NCI-H187 treated with DMSO at 0.1 percent for 48 hours (cell line): ENCODE results near the gene HDAC11.
"Not testable (repeated sequence)": the region's sequence is repeated elsewhere in the genome, so short reads cannot be mapped to it uniquely, and the experiment has no call there.

Experiments
- DNase-seq: peaks from one replicate; lab custom pipeline; 2025; lab: John Stamatoyannopoulos, UW

The HDAC11 gene

DNA sequence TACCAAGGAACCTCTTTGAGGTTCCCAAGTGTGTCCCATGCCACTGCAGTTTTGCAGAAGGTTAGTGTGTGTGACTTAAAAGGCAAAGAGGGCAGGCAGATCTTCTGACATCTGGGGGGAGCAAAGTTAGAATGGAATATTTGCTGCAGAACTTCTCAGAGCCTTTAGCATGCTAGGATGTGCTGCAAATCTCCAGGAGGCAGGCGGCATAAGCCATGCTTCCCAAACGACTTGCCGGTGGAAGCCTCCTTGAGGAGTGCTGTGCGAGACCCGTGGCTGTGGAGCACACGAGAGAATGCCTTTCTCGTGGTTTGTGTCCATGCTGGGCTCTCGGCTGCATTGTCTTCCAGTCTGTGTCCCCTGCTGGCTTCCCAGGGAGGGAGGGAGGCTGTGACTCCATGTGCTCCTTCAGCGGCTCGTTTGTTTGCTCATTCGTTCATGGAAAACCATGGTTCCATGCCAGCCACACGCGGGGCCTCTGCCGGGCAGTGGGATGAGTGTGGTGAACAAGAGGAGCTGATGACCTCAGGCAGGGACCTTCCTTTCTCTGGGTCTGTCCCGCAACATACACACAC is 13.8 kb downstream of the HDAC11 start:
- DNase-seq = no peak

DNA sequence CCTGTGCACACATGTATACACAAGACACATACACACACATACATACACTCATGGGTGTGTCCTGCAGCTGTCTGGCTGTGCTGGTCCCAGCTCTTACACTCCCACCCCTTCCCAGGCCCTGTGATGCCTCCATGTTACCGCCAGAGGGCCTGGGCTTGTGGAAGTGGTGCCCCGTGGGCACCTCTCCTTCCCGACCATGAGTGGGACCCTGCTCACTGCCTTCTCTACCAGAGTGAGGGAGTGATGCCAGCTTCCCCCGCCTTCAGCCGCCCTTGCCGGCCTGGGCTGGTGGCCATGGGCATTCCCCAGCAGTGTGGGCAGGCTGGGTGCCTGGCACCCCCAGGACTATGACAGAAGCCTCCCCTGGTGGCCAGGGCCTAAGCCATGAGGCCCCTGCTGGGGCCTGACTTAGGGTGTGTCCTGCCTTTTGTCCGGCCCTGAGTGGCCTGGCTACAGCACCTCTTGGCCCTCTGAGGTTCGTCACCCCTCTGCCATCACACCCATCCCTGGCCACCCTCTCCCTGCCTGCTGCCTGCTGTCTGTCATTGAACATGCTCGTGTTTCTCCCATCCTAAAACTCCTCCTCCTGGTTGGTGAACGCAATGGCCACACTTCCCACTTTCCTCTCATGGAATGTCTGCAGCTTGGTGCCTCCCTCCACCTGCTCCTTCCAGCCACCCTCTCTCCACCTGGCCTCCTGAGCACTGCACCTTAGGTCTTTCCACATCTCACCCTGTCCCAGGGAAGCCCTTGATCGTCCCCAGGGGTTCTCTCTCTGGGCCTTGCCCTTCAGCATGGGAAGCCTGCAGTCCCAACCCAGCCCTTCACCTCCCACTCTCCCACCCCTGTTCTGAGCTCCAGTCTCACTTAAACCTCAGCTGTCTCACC is 14.6 kb downstream of the HDAC11 start:
- no peak for DNase-seq

DNA sequence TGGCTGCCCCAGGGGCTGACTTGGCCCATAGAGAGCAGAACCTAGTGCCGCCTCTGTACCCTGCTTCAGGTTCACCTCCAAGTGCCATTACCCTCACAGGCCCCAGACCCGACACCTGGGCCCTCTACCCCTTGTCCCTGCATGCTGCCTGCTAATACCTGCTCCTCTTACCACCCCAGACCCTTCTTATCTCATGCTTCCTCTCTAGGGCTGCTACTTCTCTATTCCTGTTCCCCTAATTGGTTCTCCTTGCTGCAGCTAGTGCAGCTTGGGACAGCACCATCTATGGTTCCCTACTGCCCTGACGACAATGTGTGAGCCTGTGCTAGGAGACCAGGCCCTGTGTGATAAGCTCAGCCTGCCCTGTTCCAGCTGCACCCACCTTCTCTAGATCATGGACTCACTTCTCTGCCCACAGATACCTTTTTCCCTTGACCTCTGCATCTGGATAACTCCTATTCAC is 15.3 kb downstream of the HDAC11 start:
- DNase-seq = no peak

GRCh38 chr3:13495921-13496723 is 16.0 kb downstream of the HDAC11 start:
- DNase-seq = no peak

DNA sequence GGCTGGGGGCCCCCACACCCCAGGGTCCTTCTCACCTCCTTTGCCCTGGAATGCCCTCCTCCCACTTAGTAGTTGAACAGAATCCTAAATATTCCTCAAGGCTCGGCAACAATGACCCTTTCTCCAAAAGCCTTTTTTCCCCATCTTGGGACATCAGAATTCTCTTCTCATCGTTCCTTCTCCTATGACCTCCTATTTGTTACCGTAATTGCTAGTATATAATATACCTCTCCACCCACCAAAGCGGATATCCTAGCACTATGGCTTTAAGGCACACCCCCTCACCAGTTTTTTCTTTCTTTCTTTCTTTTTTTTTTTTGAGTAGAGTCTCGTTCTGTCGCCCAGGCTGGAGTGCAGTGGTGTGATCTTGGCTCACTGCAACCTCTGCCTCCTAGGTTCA is 16.8 kb downstream of the HDAC11 start:
- no peak for DNase-seq

- DNase-seq = no peak
Observed at GRCh38 chr3:13497386-13497785, 17.3 kb downstream of the HDAC11 start.

- no peak for DNase-seq
Observed at GRCh38 chr3:13498354-13499060, 18.4 kb downstream of the HDAC11 start.

DNA sequence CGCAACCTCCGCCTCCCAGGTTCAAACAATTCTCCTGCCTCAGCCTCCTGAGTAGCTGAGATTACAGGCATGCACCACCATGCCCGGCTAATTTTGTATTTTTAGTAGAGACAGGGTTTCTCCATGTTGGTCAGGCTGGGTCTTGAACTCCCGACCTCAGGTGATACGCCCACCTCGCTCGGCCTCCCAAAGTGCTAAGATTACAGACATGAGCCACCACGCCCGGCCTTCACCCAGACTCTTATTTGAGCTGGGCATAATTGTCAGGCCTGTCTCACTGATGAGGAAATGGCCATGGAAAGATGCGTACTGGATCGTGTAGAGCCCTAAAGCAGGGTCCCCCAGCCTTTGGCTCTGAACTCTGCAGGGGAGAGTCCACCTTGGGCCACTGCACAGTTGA is 19.1 kb downstream of the HDAC11 start:
- DNase-seq = not testable (repeated sequence)

DNA sequence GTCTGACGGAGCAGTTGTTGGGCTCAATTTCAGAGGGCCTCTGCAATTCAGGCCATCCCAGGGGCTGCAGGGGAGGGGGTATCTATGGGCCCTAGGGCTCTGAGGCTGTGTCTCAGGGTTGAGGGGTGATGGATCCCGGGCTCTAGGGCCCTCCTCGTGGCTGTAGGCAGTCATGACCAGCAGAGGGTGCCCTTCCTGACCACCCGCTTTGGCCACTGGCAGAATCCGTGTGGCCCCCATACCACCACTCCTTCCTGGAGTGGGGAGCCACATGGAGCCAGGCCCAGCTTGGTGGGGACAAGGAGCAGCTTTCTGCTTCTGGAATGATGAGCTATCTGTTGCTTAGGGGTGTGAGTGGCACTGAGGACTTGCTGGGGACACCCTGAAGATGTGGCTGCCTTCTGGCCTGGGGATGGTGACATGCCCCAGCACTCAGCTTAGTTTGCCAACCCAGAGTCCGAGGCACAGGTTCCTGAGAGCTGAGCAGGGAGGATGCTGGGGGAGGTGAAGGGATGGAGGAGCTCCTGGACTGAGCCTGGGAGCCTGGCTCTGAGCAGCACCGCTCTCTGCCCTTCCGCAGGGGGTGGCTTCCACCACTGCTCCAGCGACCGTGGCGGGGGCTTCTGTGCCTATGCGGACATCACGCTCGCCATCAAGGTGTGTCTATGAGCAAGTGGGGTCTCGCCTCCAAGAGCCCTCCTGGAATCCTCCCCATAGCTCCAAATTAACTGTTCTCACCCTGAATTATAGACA is 20.2 kb downstream of the HDAC11 start:
- no peak for DNase-seq

DNA sequence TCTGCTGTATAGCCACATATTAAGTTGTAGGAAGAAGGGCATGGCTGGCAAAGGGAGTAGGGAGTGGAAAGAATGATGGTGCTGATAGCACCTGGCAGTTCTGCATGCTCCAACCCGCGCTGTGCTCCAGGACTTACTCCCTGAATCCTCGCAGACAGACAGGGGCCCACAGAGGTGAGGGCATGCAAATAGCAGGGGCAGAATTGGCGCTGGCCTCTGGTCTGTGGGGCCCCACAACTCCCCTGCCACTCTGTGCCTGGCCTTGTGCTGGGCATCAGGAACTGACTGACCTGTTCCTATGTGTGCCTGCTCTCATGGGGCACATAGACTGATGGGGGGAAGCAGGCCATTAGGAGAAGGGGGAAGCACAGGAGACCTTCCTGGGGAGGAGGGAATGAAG is 20.9 kb downstream of the HDAC11 start:
- no peak for DNase-seq

- no peak for DNase-seq
Observed at GRCh38 chr3:13501521-13501920, 21.4 kb downstream of the HDAC11 start.

GRCh38 chr3:13501958-13502790 is 22.1 kb downstream of the HDAC11 start:
- DNase-seq = no peak

DNA sequence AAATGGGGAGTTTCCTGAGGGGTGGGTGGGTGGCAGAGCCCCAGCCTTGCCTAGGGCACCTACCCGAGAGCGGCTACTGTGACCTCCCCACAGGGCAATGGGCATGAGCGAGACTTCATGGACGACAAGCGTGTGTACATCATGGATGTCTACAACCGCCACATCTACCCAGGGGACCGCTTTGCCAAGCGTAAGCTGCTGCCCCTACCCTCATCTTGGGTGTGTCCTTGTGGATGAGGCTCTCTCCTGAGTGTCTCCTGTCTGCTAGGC is 22.6 kb downstream of the HDAC11 start:
- DNase-seq = no peak

DNA sequence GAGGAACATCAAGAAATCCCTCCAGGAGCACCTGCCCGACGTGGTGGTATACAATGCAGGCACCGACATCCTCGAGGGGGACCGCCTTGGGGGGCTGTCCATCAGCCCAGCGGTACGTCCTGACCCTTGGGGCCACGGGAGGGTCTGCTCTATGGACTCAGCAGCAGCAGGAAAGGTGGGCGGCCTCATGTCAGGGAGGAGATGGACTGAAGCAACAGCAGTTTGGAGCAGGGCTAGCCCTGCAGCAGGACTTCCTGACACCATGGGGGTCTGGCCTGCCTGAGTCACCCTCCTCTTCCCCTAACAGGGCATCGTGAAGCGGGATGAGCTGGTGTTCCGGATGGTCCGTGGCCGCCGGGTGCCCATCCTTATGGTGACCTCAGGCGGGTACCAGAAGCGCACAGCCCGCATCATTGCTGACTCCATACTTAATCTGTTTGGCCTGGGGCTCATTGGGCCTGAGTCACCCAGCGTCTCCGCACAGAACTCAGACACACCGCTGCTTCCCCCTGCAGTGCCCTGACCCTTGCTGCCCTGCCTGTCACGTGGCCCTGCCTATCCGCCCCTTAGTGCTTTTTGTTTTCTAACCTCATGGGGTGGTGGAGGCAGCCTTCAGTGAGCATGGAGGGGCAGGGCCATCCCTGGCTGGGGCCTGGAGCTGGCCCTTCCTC is 24.2 kb downstream of the HDAC11 start:
- DNase-seq = no peak

DNA sequence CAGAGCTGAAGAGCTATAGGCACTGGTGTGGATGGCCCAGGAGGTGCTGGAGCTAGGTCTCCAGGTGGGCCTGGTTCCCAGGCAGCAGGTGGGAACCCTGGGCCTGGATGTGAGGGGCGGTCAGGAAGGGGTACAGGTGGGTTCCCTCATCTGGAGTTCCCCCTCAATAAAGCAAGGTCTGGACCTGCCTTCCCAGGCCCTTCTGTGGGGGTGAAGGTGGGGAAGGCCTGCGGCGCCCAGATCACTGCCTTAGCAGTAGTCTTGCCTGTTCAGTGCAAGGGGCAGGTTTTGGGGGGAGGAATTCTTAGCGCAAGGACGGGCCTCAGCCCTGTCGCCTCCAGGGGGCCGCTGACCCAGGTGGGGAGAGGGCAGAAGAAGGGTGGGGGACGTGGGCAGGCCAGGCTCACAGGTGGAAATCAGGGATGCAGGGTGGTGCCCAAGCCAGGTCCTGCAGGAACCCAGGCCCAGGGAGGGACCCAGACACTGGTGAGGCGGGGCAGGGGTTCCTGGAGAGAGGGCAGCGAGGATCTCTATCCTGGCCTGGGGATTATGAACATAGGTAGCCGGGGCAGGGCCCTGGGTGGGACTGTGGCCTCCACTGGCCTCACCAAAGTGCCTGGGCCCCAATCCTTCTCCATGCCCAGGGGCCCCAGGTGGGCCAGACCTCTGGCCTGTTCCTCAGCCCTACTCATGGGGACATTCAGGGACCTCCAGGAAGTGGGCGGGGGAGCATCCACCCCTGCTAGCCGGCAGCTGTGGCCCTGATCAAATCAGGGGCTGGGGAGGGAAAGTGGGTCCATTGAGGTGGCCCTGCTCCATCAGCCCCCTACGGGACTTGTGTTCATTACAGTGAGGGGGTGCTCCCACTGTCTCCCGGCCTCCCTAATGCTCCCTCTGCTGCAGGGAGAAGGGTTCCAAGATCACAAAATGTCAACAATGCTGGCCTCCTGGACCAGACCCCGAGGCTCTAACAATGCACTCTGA is 25.3 kb downstream of the HDAC11 start:
- no peak for DNase-seq

- DNase-seq = no peak
Observed at GRCh38 chr3:13506239-13506638, 26.1 kb downstream of the HDAC11 start.

- DNase-seq = no peak
Observed at GRCh38 chr3:13506680-13507079, 26.6 kb downstream of the HDAC11 start.

- no peak for DNase-seq
Observed at GRCh38 chr3:13507247-13507569, 27.1 kb downstream of the HDAC11 start.
